Activated T-helper 1 cell treated with anti-CD3 and anti-CD28 coated beads, Interleukin-2, amount 50 U/mL, for 16 hours (primary cell): ENCODE data around the gene PGA4.

Source experiments
- DNase-seq, 2 donors: peaks; one replicate each; pipeline ENCODE4 v3.0.0-alpha.2; 2020; ENCODE audit warnings: low read depth in 1 of 2, low spot score in 1 of 2

PGA4 gene

GRCh38 chr11:61277186-61278000 lies 55.2 kb downstream of the PGA4 start:
- no peak for DNase-seq

- DNase-seq: no peak
These were observed 55.9 kb downstream of the PGA4 start for GRCh38 chr11:61278001-61278470.

GRCh38 chr11:61279934-61280659 lies 58.0 kb downstream of the PGA4 start:
- no peak for DNase-seq

- no peak for DNase-seq
These were observed 58.9 kb downstream of the PGA4 start for GRCh38 chr11:61280883-61281580.
